ENCODE data around the gene ZNF490. TPM values are rescaled to one million over a fixed set of nuclear protein-coding genes. Genes with fewer than 3 reads are reported as not detected.

The ZNF490 gene
- total RNA-seq, 1 donor from 2014 or later: 5.2 TPM

Other genes with a start within 250 kb of the ZNF490 start
- 2.8 TPM for gene ZNF442, start 245.1 kb downstream of the ZNF490 start, total RNA-seq
- gene ZNF799, start 209.5 kb downstream of the ZNF490 start, total RNA-seq: 2.3 TPM
- gene ZNF443, start 169.8 kb downstream of the ZNF490 start, total RNA-seq: 3.4 TPM
- 0.52 TPM for gene ZNF709, start 126.0 kb downstream of the ZNF490 start, total RNA-seq
- 4.1 TPM for gene ZNF564, start 59.3 kb downstream of the ZNF490 start, total RNA-seq
- 14.7 TPM for gene ZNF791, start 107 bp upstream of the ZNF490 start, total RNA-seq
- gene MAN2B1, start 55.9 kb upstream of the ZNF490 start, total RNA-seq: 29.0 TPM
- 4.0 TPM for gene WDR83, start 56.0 kb upstream of the ZNF490 start, total RNA-seq
- 34.1 TPM for gene DHPS, start 71.1 kb upstream of the ZNF490 start, total RNA-seq
- gene GNG14, start 77.2 kb upstream of the ZNF490 start, total RNA-seq: not detected
- gene FBXW9, start 85.8 kb upstream of the ZNF490 start, total RNA-seq: 11.1 TPM
- gene TNPO2, start 113.1 kb upstream of the ZNF490 start, total RNA-seq: 36.0 TPM
- gene TRIR, start 123.9 kb upstream of the ZNF490 start, total RNA-seq: 122 TPM
- 60.9 TPM for gene GET3, start 126.7 kb upstream of the ZNF490 start, total RNA-seq
- not detected for gene BEST2, start 141.0 kb upstream of the ZNF490 start, total RNA-seq
- gene HOOK2, start 164.7 kb upstream of the ZNF490 start, total RNA-seq: 38.2 TPM
- gene JUNB, start 180.7 kb upstream of the ZNF490 start, total RNA-seq: 267 TPM
- gene PRDX2, start 191.0 kb upstream of the ZNF490 start, total RNA-seq: 304 TPM
- 9.7 TPM for gene THSD8, start 191.3 kb upstream of the ZNF490 start, total RNA-seq
- gene RNASEH2A, start 195.8 kb upstream of the ZNF490 start, total RNA-seq: 20.0 TPM
- not detected for gene RTBDN, start 223.8 kb upstream of the ZNF490 start, total RNA-seq
- gene MAST1, start 227.7 kb upstream of the ZNF490 start, total RNA-seq: not detected